Measurements from ENCODE around the gene HSPA12A. TPM values are rescaled to one million over a fixed set of nuclear protein-coding genes. Genes with fewer than 3 reads are reported as not detected.

HSPA12A gene
- polyA plus RNA-seq, 2 of the 4 experiments (the other 2 are of a cell fraction), result 16.9 to 17.0 TPM

GRCh38 chr10:116708391-116708821 lies 34.0 kb downstream of the HSPA12A start:
- H3K4me2 ChIP-seq, result no peak overlapping the region
- no peaks in the 10 kb centered on the region for H3K4me1 ChIP-seq
- ATAC-seq (no peak), DNase-seq (ENCODE audit: low read depth in 1 of 2, low spot score in 1 of 2) (no peak), FAIRE-seq (peak; percentile 65)
- 80% methylated on average over 2 of the region's 2 CpGs for WGBS (ENCODE audit: missing lambda C conversion rate)
- TF ChIP-seq, protein P1, sequence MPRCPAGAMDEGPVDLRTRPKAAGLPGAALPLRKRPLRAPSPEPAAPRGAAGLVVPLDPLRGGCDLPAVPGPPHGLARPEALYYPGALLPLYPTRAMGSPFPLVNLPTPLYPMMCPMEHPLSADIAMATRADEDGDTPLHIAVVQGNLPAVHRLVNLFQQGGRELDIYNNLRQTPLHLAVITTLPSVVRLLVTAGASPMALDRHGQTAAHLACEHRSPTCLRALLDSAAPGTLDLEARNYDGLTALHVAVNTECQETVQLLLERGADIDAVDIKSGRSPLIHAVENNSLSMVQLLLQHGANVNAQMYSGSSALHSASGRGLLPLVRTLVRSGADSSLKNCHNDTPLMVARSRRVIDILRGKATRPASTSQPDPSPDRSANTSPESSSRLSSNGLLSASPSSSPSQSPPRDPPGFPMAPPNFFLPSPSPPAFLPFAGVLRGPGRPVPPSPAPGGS (IDR thresholded peaks at IDR 0.05), result no peak
- no peak for TF ChIP-seq REST (IDR thresholded peaks at IDR 0.05)
- no peak for TF ChIP-seq PBX3 (IDR thresholded peaks at IDR 0.05)
- TF ChIP-seq, protein P2, sequence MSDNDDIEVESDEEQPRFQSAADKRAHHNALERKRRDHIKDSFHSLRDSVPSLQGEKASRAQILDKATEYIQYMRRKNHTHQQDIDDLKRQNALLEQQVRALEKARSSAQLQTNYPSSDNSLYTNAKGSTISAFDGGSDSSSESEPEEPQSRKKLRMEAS (IDR thresholded peaks at IDR 0.05), result no peak
- no peak for TF ChIP-seq RARB (CRISPR knock-in tag; IDR thresholded peaks at IDR 0.05)
- TF ChIP-seq MYC (IDR thresholded peaks at IDR 0.05; ENCODE audit: borderline replicate concordance, low read length), result no peak
- no peak for TF ChIP-seq POLR2AphosphoS2 (conservative IDR thresholded peaks at IDR 0.05; ENCODE audit: low read length)
- no peak for TF ChIP-seq CHD2 (IDR thresholded peaks at IDR 0.05; ENCODE audit: low read length, partially characterized antibody)
- TF ChIP-seq ATOH8 (CRISPR knock-in tag; IDR thresholded peaks at IDR 0.05; ENCODE audit: low read depth), result no peak
- TF ChIP-seq, protein P3, sequence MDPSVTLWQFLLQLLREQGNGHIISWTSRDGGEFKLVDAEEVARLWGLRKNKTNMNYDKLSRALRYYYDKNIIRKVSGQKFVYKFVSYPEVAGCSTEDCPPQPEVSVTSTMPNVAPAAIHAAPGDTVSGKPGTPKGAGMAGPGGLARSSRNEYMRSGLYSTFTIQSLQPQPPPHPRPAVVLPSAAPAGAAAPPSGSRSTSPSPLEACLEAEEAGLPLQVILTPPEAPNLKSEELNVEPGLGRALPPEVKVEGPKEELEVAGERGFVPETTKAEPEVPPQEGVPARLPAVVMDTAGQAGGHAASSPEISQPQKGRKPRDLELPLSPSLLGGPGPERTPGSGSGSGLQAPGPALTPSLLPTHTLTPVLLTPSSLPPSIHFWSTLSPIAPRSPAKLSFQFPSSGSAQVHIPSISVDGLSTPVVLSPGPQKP (IDR thresholded peaks at IDR 0.05; ENCODE audit: low read depth, low read length), result no peak
- no peak for TF ChIP-seq HOXA7 (CRISPR knock-in tag; IDR thresholded peaks at IDR 0.05)
- no peak for TF ChIP-seq RFX5 (IDR thresholded peaks at IDR 0.05)
- no peak for TF ChIP-seq PHF8 (IDR thresholded peaks at IDR 0.05; ENCODE audit: borderline replicate concordance, low read depth)
- ChIA-PET POLR2A (no interaction called here), CTCF (no interaction called here)
- no peak overlapping the region for H3K4me3 ChIP-seq
- no peak overlapping the region for H3K27ac ChIP-seq
- H3K9me3 ChIP-seq, result no peaks in the 10 kb centered on the region

GRCh38 chr10:116707981-116708380 lies 34.4 kb downstream of the HSPA12A start:
- CTCF ChIA-PET, result no interaction called here
- POLR2A ChIA-PET, result no interaction called here
- TF ChIP-seq NFE2L2 (conservative IDR thresholded peaks at IDR 0.05; ENCODE audit: low read length) (no peak), CBX2 (IDR thresholded peaks at IDR 0.05; ENCODE audit: borderline replicate concordance, low read depth) (no peak), HOXB13 (CRISPR knock-in tag; IDR thresholded peaks at IDR 0.05; ENCODE audit: low read depth) (no peak), KDM1A (IDR thresholded peaks at IDR 0.05; ENCODE audit: low read depth) (no peak), SMC3 (IDR thresholded peaks at IDR 0.05) (no peak)
- TF ChIP-seq, protein P3 (IDR thresholded peaks at IDR 0.05; ENCODE audit: low read depth, low read length), result no peak
- FAIRE-seq, result no peak
- no peak for ATAC-seq
- 92% methylated on average over 14 of the region's 14 CpGs for WGBS (ENCODE audit: missing lambda C conversion rate)
- no peaks in the 10 kb centered on the region for H3K9me3 ChIP-seq
- no peak overlapping the region for H3K27ac ChIP-seq
- H3K4me3 ChIP-seq, result no peak overlapping the region
- no peak for DNase-seq (ENCODE audit: low read depth in 1 of 2, low spot score in 1 of 2)
- no peak overlapping the region for H3K4me2 ChIP-seq
- H3K4me1 ChIP-seq, result no peaks in the 10 kb centered on the region
